HG03460 (cell line): ENCODE data around the gene CALY.
A peak's percentile ranks its signal among the peaks of the same experiment; 100 is the strongest.

Experiments
- ATAC-seq: cut with Tn5 transposase; IDR thresholded peaks from one replicate; pipeline ENCODE4 v1.9.1; 2021; ENCODE audit not compliant: unreplicated experiment

The CALY gene

DNA sequence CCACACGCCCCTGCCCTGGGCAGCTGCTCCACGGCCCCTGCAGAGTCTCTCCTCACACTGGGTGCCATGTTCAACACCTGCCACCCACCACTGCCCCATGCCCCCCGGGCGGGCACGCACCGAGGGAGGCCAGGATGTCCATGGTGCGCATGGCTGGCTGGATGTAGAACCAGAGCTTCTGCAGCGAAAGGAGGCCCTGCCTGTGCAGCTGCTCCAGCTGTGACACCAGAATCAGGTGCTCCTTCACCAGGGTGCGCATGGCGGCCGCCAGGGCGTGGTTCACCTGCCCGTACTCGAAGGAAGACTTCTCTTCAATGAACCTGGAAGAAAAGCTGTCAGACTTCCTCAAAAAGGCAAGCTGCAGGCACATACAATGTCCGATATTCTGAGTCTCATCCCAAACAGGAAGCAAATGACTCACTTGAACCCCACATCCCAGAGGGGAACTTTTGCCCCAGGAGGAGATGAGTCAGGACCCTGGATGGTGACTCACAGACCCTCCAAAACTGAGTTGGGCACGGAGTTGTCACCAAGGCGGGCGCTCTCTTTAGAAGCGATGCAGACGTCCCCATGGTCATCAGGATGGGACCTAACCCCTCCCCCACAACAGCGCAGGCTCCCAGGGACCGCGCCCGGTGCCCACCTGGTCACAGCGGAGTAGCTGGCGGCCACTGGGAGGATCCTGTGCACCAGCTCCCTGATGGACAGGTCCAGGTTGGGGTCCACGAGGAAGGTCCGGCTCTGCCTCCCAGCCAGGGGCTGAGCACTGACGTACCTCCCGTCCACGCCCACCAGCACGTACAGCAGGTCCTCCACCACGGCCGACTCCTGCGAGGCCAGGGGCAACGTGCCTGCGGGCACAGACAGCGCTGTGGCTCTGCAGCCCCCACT is 43.5 kb downstream of the CALY start:
- ATAC-seq: no peak

- no peak for ATAC-seq
Measured at GRCh38 chr10:133289761-133290160, 46.9 kb downstream of the CALY start.

GRCh38 chr10:133287832-133288500 is 48.7 kb downstream of the CALY start:
- ATAC-seq: no peak

DNA sequence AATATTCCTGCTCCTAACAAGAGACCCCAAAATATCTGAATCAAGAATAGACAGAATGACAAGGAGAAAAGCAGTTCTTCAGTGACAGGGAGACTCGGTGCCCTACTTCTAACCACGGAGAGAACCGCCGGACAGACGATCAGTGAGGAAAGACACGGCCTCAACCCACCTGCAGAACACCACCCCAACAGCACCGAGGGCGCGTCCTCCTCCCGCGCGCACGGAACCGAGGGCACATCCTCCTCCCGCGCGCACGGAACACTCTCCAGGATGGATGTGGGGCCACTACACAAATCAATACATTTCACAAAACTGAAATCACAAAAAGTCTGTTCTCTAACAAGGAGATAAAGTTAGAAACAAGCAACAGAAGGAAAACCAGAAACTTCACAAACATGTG is 50.3 kb downstream of the CALY start:
- no peak for ATAC-seq

DNA sequence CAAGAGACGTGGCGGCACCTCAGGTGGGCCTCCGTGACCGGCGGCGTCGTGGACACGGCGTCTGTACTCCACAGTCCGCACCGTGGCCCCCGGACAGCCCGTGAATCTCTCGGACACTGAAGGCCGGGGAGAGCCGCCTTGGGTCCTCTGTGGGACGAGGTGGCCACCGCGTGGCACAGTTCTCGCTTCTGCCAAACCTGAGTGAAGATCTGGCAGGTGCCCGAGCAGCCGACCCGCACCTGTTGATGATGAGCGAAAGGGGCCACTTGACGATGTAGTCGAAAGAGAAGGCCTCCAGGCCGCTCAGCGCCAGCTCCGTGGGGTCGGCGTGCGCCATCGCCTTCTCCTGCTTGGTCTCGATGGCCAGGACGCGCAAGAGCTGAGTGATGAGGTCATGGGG is 51.5 kb downstream of the CALY start:
- no peak for ATAC-seq

DNA sequence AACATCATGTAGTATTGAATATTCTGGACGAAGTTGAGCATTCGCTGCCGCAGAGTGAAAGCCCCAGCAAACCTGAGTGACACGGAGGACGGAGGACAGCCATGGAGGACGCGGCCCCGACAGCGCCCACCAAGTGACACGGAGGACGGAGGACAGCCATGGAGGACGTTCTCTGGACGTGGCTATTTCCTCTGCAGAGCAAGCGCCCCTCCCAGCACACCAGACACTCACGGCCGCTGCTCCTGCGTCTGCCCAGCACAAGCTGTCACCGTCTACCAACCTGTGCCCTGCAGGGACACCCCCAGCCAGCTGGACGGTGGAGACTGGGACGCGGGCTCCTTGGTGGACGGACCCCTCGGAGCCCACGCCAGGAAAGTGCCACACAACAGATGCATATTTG is 52.8 kb downstream of the CALY start:
- no peak for ATAC-seq

DNA sequence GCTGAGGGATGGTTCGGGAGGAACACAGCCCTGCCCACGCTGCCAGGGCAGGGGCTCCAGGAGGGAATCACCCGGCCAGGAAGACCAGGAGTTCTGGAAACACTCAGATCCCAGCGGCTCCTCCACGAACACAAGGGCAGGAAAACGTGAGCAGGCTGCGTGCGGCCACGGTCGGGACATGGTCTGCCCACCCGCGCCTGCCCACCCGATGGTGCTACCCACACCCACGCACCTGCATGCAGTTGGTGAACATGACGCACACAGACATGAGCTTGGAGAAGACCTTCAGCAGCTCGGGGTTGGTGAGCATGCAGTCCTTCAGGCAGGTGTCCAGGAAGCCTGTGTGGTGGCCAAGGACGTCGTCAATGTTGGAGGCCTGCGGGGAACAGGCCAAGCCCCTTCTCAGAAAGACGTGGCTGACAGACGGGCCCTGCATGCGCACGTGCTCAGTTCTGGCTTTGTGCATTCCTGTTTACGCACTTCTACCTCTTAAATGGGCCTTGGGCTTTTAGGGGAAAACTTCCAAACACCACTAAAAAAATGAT is 53.8 kb downstream of the CALY start:
- no peak for ATAC-seq

DNA sequence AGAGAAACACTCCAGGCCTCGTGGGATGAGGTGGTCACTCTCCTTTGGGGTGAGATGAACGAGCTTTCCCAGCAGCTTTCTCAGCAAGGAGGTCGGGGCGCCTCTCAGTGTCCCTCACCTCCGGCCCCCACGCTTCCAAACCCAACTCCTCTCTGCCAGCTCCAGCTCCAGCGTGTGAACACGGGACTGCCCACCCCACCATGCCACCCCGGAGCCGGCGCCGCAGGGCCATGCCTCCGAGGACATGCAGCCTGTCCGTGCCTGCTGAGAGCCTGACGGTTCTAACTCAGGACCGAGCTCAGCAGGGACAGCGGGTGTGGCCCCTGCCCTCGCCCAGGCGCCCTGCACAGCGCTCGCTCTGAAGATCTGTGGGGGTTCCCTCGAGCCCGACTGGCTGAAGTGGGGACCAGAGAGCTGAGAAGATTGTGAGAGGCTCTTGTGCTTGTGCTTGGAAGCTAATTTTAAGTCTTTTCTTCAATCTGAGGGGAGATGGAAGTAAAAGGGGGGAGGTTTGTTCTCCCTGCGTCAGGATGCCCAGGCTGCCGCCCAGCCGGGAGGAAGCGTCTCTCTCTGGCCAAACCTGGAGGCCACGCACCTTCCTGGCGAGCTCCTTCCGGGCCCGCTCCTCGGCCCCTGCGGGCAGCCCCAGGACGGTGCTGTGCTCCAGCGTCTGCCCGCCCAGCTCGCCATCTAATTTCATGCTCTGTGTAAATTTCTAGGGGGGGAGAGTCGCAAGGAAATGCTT is 54.9 kb downstream of the CALY start:
- no peak for ATAC-seq

DNA sequence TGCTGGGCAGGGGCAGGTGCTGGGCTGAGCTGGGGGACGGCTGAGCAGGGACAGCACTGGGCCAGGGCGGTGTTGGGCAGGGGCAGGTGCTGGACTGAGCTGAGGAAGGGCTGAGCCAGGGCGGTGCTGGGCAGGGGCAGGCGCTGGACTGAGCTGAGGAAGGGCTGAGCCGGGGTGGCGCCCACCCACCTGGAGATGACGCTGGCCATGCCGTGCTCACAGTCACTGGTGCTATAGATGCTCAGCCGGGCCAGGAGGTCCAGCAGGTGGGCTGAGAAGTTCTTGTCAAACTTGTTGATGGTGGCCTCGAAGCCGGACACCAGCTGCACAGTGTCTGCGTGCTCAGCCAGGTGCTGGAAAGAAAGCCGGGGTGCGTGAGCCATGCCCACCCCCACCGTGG is 55.6 kb downstream of the CALY start:
- no peak for ATAC-seq

DNA sequence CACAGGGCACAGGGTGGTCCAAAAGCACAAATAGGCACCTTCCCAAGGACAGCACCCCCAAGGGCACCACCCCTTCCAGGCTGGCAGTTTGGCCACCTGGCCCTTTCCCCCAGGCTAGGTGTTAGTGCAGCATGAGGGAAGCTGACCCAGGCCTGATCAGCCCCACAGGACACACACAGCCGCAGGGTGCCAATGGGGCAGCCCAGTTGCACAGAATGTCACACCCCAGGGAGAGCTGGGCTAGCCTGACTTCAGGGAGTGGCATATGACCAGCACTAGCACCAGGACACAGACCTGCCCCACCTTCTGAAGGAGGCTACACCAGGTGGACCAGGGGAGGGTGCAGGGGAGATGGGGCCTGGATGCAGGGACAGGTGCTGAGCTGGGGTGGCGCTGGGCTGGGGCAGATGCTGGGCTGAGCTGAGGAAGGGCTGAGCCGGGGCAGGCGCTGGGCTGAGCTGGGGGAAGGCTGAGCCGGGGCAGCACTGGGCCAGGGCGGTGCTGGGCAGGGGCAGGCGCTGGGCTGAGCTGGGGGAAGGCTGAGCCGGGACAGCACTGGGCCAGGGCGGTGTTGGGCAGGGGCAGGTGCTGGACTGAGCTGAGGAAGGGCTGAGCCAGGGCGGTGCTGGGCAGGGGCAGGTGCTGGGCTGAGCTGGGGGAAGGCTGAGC is 56.2 kb downstream of the CALY start:
- no peak for ATAC-seq

DNA sequence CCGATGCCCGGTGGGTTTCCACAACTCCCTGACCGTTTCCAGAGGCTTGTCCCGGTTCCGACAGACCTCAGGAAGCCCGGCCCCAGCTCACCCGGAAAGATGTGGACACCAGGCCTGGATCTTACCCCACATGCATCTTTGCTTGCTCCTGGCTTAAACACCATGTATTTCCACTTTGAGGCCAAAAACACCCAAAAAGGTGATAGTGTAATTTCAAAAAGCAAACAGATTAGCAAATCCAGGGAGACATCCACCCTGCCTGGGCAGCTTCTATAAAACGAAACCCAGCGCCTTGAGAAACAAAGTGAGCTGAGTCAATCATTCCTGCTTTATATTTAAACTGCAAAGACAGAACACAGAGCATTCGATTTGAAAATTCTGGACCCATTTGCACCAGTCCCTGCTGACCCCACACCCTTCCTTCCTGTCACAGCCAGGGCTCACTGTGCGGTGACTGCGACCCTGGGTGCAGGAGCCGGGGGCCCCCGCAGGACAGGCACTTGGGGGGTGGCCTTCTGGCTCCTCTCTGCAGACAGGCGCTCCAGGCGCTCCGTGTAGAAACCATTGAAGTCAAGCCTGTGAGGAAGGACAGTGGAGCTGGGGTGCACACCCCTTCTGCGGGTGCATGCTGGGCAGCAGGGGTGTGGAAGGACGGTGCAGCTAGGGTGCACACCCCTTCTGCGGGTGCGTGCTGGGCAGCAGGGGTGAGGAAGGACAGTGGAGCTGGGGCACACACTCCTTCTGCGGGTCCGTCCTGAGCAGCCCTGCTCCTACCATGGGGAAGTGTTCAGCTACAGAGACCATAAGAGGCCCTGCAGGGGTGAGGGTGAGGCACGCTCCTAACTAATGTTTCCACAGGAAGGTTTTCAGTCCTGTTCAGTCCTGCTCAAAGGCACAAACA is 57.1 kb downstream of the CALY start:
- no peak for ATAC-seq

GRCh38 chr10:133278577-133279265 is 58.0 kb downstream of the CALY start:
- ATAC-seq: peak; percentile 42

GRCh38 chr10:133277993-133278576 is 58.6 kb downstream of the CALY start:
- ATAC-seq: no peak

DNA sequence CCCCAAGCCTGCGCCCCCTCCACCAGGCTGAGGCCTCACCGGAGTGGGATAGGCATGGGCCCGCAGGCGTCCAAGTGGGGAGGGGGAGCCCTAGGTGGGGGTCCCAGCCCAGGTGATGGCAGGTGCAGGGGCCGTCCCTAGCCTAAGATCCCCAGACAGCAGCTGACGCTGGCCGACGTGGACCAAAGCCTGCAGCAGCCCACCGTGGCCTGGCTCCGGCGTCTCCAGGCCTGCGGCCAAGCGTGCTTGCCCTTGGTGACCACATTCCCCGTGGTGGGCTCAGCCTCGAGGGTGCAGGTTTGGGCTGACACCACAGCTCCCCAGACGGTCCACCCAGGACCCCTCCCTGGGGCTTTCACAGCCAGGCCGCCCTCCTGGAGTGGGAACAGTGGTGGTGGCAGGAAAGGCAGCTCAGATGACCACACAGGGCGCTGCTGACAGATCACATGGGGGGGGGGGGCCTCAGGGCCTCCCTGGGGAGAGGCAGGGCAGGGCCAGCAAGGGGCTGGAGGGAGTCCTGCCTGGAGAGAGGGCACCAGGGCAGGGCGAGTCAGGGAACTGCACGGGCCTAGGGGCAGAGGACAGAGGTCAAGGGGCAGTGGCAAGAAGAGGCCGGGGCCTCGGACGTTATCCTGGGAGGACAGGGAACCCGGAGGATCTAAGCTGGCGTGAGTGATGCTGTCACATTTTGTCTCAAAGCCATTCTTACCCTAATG is 59.3 kb downstream of the CALY start:
- no peak for ATAC-seq

- ATAC-seq: peak; percentile 51
Measured at GRCh38 chr10:133276435-133277201, 60.1 kb downstream of the CALY start, which contains the start of gene ADAM8. Gene ADAM8, minus strand, starts transcription at chr10:133276868. Its CDS starts 51 bp downstream, at chr10:133276817.

DNA sequence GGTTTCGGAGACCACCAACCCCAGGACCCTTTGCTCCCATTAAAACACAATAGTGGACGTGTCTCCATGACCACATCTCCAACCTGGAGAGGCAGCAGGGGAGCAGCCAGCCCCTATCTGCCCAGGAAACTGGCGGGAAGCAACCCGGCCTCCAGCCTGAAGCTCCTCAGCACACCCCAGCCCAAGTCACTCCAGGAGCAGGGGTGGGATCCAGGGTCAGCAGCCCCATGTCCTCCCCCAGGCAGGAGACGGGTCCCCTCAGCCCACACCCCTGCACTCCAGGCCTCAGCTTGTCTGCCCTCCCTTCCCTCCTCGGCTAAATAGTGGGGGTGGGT is 60.6 kb downstream of the CALY start:
- ATAC-seq: no peak

DNA sequence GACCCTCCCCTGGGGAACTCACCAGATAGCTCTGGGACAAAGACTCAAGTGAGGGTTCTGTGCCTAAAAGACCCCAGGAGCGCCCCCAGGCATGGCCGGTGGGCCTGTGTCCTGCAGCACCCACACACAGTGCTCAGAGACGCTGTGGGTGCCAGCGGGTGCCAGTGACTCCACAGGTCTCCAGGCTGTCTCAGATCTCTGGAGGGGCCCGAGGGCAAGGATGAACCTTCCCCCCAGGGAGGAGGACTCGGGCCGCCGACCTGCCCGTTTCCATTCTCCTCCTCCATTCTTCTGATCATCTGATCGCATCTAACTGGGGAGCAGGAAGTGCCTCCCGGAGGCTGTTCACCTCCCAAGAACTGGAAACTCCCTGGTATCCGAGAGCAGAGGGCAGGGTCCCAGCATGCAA is 61.0 kb downstream of the CALY start:
- ATAC-seq: peak; percentile 37
